Activated CD4-positive, alpha-beta memory T cell treated with anti-CD3 and anti-CD28 coated beads, Interleukin-2, amount 10 ng/mL, durations not matched to agents 7 days and 5 days (primary cell): Measurements from ENCODE around the gene ARVCF. TPM values are rescaled to one million over a fixed set of nuclear protein-coding genes. Genes with fewer than 3 reads are reported as not detected.

ENCODE experiments used
- CTCF ChIA-PET: fragments of 350-600 bp; sonication (Branson Sonifier 250); formaldehyde crosslinking; loops from one replicate; lab custom pipeline; 2021; ENCODE audit warnings: antibody characterized with exemption, inconsistent platforms; lab: Charles Lee
- POLR2A ChIA-PET: fragments of 350-600 bp; sonication (Branson Sonifier 250); formaldehyde crosslinking; loops from one replicate; lab custom pipeline; 2021; ENCODE audit warnings: antibody characterized with exemption; lab: Charles Lee
- DNase-seq: peaks from one replicate; pipeline ENCODE4 v3.0.0-alpha.2; 2020
- H3K27ac Mint-ChIP-seq: one replicate; pipeline ENCODE4 v1.8.0; 2021; ENCODE audit warnings: mild to moderate bottlenecking, mixed read lengths
- H3K27me3 Mint-ChIP-seq: one replicate; pipeline ENCODE4 v1.8.0; 2021; ENCODE audit warnings: mixed read lengths
- H3K36me3 Mint-ChIP-seq: one replicate; pipeline ENCODE4 v1.8.0; 2021; ENCODE audit warnings: low read depth, mixed read lengths
- H3K4me1 Mint-ChIP-seq: one replicate; pipeline ENCODE4 v1.8.0; 2021; ENCODE audit warnings: mixed read lengths
- H3K4me3 Mint-ChIP-seq: one replicate; pipeline ENCODE4 v1.8.0; 2021; ENCODE audit warnings: mild to moderate bottlenecking, mixed read lengths
- H3K9me3 Mint-ChIP-seq: one replicate; pipeline ENCODE4 v1.8.0; 2021; ENCODE audit warnings: mixed read lengths
- total RNA-seq, 2 experiments: library from RNA; stranded (reverse); gene quantifications; one replicate each; pipeline ENCODE4 v1.2.3, GENCODE V29; 2021

Gene ARVCF
- total RNA-seq, 2 experiments from 2014 or later = 0.58 to 0.71 TPM

DNA sequence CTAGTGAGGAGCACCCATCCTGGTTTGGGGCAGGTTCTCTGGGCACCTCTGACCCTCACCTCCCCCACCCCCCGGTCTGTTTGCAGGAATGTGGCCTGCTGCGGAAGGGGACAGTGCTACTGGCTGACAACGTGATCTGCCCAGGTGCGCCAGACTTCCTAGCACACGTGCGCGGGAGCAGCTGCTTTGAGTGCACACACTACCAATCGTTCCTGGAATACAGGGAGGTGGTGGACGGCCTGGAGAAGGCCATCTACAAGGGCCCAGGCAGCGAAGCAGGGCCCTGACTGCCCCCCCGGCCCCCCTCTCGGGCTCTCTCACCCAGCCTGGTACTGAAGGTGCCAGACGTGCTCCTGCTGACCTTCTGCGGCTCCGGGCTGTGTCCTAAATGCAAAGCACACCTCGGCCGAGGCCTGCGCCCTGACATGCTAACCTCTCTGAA lies 48.2 kb downstream of the ARVCF start:
- no peak for DNase-seq
- ChIA-PET POLR2A (no interaction called here), CTCF (interaction anchor here (1.2 kb wide), 1 partner anchor 15 kb away, joined by 4 read pairs; no protein-coding TSS in a partner anchor)
- no peaks in the 10 kb centered on the region for H3K9me3 Mint-ChIP-seq
- no peak overlapping the region for H3K4me3 Mint-ChIP-seq
- H3K27me3 Mint-ChIP-seq = no peaks in the 10 kb centered on the region
- H3K4me1 Mint-ChIP-seq = peaks cover 1% of the 10 kb centered on the region
- no peaks in the 10 kb centered on the region for H3K36me3 Mint-ChIP-seq
- H3K27ac Mint-ChIP-seq = no peak overlapping the region

DNA sequence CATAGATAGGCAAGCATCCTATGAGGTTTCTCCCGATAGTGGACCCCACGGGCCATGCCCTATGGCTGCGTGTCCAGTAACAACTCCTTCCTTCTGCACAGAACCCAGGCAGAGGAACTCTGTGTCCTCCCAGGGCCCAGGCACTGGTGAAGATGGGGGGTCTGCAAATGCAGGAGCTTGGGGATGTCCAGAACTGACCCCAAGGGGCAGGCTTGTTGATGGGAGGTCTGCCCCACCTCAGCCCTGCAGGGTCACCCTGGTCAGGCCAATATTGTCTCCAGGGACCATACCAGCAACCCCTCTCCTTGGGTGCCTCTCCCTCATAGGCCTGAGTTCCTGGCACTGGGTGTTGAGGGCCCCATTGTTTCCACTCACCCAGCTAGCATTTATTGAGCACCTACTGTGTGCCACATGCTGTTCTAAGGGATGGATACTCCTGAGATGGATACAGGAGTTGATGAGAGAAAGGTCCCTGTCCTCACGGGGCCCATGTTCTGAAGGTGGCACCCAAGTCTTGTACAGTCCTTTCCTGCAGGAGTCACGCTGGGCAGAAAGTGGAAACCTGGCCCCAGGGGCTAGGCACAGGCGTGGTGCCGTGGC lies 48.7 kb downstream of the ARVCF start:
- no peak for DNase-seq
- no peak overlapping the region for H3K27ac Mint-ChIP-seq
- H3K9me3 Mint-ChIP-seq = no peaks in the 10 kb centered on the region
- ChIA-PET POLR2A (no interaction called here), CTCF (no interaction called here)
- no peaks in the 10 kb centered on the region for H3K27me3 Mint-ChIP-seq
- peaks cover 3% of the 10 kb centered on the region for H3K4me1 Mint-ChIP-seq
- no peak overlapping the region for H3K4me3 Mint-ChIP-seq
- H3K36me3 Mint-ChIP-seq = no peaks in the 10 kb centered on the region

DNA sequence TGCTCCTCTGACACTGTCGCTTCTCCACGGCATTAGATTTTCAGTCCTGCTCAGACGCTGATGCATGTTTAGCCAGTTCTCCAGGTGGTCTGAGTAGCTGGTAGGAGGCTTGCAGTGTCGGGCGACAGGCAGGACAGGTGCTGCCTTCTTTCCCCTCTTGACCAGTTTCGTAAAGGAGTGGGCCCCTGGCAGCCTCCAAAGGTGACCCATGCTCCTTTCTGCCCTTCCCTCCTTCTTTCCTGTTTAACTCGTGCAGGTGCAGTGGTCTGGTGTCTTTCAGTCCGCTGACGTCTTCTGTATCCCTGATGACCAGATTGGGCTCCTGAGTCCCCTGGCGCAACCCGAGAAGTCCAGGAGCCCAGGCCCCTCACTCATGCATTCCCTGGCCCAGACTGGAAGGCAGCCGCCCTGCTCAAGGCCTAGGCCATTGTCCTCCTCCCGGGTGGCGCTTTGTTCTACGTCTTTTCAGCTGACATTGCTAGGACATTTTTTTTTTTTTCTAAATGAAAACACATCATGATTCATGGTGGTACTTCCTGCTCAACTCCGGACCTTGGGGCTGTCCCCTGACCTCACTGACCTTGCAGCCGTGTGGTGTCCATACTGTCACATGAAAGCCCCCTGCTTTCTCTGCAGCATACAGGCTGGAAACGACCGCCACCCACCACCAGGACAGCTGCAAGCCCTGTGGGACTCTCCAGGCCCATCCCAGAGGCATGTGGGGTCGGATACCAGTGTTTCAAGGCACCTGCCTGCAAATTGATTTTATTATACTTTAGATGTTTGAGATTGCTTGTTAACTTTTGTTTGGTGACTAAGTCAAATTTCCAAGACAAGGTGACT lies 49.5 kb downstream of the ARVCF start:
- Mint-ChIP-seq H3K36me3 (no peaks in the 10 kb centered on the region), H3K9me3 (no peaks in the 10 kb centered on the region), H3K27ac (no peak overlapping the region), H3K4me3 (no peak overlapping the region), H3K27me3 (no peaks in the 10 kb centered on the region), H3K4me1 (peaks cover 4% of the 10 kb centered on the region)
- ChIA-PET POLR2A (no interaction called here), CTCF (no interaction called here)
- no peak for DNase-seq

DNA sequence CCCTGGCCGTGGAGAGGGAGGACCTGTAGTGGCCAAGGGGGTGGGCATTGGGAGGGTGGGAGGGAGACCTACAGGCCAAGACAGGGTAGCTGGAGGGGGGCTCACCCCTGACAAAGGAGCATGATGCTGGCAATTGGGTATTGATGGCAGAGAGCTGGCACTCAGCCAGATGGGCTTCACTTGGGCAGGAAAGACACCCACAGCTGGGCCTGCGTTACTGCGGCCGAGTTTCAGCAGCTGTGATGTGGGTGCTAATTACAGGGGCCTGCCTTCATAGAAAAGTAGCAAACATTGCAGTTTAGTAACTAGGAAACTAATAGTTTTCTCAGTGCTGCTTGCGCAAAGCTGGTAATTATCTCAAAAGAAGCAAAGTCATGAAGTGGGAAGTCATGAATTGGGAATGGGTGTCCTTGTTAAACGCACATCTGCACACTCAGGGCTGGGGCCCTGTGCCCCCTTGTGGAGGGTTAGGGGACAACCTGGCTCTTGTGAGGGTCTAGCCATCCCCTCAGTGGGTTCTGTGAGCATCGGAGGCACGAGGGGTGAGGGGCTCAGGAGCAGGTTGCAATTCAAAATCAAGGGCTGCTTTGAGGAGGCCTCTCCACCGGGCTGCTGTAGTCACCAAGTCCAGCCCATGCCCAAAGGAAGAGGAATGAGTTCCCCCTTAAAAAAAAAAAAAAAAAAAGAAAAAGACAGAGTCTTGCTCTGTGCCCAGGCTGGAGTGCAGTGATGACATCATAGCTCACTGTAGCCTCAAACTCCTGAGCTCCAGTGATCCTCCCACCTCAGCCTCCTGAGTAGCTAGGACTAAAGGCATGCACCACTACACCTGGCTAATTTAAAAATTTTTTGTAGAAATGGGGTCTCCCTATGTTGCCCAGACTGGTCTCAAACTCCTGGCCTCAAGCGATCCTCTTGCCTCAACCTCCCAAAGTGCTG lies 50.6 kb downstream of the ARVCF start:
- no peak for DNase-seq
- ChIA-PET POLR2A (interaction anchor here (1.0 kb wide), 1 partner anchor 9 kb away, joined by 3 read pairs; no protein-coding TSS in a partner anchor), CTCF (no interaction called here)
- H3K36me3 Mint-ChIP-seq = no peaks in the 10 kb centered on the region
- H3K4me3 Mint-ChIP-seq = no peak overlapping the region
- no peaks in the 10 kb centered on the region for H3K9me3 Mint-ChIP-seq
- H3K27ac Mint-ChIP-seq = no peak overlapping the region
- H3K4me1 Mint-ChIP-seq = peaks cover 4% of the 10 kb centered on the region
- no peaks in the 10 kb centered on the region for H3K27me3 Mint-ChIP-seq

DNA sequence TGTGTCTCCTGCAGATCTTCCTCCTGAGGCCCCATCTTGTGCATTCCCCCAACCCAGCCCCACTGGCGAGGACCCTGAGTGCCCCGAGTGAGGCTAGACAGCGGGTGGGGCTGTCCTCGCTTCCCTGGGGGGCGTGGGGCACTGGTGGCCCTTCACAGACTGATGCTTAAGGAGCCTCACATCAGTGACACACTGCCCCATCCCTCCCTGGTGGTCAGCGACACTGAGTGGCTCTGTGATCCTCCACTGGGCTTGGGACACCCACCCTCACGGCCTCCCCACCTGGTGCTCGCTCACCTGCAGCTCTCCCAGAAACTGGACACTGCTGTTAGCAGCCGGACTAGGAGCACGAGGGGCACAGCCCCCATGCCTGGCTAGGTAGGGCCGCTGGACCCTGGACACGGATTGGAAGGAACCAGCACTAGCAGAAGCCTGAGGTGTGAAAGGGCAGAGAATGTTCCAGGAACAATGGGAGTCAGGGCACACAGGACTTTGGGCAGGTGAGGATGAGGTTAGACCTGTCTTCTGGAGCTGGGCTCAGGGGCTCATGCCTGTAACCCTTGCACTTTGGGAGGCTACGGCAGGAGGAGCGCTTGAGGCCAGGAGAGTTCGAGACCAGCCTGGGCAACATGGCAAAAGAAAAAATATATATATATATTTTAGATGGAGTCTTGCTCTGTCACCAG lies 51.8 kb downstream of the ARVCF start:
- Mint-ChIP-seq H3K4me1 (peaks cover 3% of the 10 kb centered on the region), H3K4me3 (no peak overlapping the region), H3K9me3 (no peaks in the 10 kb centered on the region), H3K27ac (no peak overlapping the region), H3K36me3 (no peaks in the 10 kb centered on the region), H3K27me3 (no peaks in the 10 kb centered on the region)
- ChIA-PET CTCF (interaction anchor here (1.2 kb wide), 1 partner anchor 15 kb away, joined by 3 read pairs; no protein-coding TSS in a partner anchor), POLR2A (interaction anchor here (1.0 kb wide), 2 partner anchors 8 to 56 kb away, joined by 3 read pairs; partner anchors contain the start of gene TANGO2)
- no peak for DNase-seq

DNA sequence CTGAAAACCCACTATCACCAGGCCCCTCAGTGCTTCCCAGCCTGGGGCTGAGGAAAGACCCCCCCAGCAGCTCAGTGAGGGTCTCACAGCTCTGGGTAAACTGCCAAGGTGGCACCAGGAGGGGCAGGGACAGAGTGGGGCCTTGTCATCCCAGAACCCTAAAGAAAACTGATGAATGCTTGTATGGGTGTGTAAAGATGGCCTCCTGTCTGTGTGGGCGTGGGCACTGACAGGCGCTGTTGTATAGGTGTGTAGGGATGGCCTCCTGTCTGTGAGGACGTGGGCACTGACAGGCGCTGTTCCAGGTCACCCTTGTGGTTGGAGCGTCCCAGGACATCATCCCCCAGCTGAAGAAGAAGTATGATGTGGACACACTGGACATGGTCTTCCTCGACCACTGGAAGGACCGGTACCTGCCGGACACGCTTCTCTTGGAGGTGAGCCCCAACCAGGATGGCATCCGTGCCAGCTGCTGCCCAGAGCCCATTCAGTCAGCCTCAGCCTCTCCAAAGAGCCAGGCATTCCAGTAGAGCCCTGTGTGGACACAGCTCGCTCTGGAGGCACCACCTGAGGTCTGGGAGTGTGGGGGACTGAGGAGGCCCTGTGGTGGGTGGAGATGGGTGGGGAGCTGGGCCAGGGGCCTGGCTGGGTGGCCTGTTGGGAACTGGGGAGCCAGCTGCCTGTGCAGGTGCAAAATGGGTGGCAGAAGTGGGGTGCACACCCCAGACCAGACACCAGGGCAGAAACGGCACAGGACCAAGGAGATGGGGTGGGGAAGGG lies 52.6 kb downstream of the ARVCF start:
- peaks cover 3% of the 10 kb centered on the region for H3K4me1 Mint-ChIP-seq
- ChIA-PET POLR2A (interaction anchor here (1.0 kb wide), 1 partner anchor 57 kb away, joined by 3 read pairs; the partner anchor contains the start of gene TANGO2), CTCF (interaction anchor here (1.2 kb wide), 1 partner anchor 14 kb away, joined by 3 read pairs; no protein-coding TSS in a partner anchor)
- H3K27me3 Mint-ChIP-seq = no peaks in the 10 kb centered on the region
- no peaks in the 10 kb centered on the region for H3K9me3 Mint-ChIP-seq
- H3K36me3 Mint-ChIP-seq = no peaks in the 10 kb centered on the region
- no peak overlapping the region for H3K27ac Mint-ChIP-seq
- H3K4me3 Mint-ChIP-seq = no peak overlapping the region
- DNase-seq = no peak

DNA sequence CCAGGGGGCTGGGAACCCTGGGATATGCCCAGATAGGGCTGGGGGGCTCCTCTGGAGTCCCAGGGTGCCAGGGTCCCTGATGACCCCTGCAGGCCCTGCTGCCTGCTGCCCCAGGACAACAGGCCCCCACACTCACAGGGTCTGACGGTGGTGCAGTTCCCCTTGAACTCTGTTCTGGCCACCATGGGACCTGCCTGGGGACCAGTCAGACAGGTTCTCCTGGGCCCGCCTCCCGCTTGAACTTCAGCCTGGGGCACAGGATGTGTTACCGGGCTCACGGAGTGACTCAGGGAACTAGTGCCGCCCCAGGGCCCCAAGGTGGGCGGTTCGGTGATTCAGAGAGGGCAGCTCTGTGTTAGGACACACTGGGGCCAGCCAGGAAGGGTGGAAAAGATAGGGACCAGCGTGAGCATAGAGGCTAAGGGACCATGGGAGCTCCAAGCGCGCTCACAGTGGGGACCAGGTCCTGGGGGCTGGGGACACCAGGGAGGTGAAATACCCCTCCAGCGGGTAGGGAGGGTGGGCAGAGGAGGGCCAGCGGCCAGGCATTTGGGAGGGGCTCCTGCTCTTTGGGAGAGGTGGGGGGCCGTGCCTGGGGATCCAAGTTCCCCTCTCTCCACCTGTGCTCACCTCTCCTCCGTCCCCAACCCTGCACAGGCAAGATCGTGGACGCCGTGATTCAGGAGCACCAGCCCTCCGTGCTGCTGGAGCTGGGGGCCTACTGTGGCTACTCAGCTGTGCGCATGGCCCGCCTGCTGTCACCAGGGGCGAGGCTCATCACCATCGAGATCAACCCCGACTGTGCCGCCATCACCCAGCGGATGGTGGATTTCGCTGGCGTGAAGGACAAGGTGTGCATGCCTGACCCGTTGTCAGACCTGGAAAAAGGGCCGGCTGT lies 53.5 kb downstream of the ARVCF start:
- no peaks in the 10 kb centered on the region for H3K27me3 Mint-ChIP-seq
- no peak overlapping the region for H3K4me3 Mint-ChIP-seq
- POLR2A ChIA-PET = no interaction called here
- H3K4me1 Mint-ChIP-seq = peaks cover 3% of the 10 kb centered on the region
- no peak overlapping the region for H3K27ac Mint-ChIP-seq
- no peak for DNase-seq
- no peaks in the 10 kb centered on the region for H3K9me3 Mint-ChIP-seq
- CTCF ChIA-PET = interaction anchor here (1.2 kb wide), 1 partner anchor 13 kb away, joined by 3 read pairs; no protein-coding TSS in a partner anchor
- no peaks in the 10 kb centered on the region for H3K36me3 Mint-ChIP-seq

DNA sequence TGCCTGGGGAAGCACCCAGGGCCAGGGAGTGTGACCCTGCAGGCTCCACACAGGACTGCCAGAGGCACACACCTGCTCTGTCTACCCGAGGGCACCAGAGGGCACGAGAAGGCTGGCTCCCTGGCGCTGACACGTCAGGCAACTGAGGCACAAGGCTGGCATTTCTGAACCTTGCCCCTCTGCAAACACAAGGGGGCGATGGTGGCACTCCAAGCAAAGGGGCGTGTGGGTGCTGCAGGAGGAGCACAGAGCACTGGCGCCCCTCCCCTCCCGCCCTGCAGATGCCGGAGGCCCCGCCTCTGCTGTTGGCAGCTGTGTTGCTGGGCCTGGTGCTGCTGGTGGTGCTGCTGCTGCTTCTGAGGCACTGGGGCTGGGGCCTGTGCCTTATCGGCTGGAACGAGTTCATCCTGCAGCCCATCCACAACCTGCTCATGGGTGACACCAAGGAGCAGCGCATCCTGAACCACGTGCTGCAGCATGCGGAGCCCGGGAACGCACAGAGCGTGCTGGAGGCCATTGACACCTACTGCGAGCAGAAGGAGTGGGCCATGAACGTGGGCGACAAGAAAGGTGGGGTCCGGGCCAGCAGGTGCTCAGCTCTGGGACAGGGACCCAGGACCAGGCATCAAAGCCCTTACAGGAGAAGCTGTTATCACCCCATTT lies 54.2 kb downstream of the ARVCF start:
- Mint-ChIP-seq H3K4me1 (peaks cover 3% of the 10 kb centered on the region), H3K27ac (no peak overlapping the region), H3K27me3 (no peaks in the 10 kb centered on the region), H3K4me3 (no peak overlapping the region), H3K36me3 (no peaks in the 10 kb centered on the region), H3K9me3 (no peaks in the 10 kb centered on the region)
- DNase-seq = peak; percentile 71
- ChIA-PET POLR2A (no interaction called here), CTCF (no interaction called here)

DNA sequence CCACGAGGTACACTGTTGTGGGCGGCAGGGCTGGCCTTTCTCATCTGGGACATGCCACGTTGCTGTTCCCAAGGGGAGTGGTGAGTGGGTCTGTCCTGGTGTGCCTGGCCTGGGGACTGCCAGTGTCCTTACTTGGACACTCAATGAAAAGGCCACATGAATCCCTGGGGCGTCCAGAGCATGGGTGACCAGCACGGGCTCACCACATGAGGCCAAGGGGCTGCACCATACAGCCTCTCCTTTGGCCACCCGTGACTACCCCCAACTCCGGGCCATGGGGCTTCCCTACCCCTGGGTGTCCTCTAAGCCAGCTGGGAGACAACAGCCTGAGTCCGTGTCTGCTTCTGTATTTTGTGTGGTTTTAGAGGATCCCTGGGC lies 54.8 kb downstream of the ARVCF start:
- peaks cover 3% of the 10 kb centered on the region for H3K4me1 Mint-ChIP-seq
- POLR2A ChIA-PET = no interaction called here
- H3K27me3 Mint-ChIP-seq = no peaks in the 10 kb centered on the region
- CTCF ChIA-PET = no interaction called here
- no peaks in the 10 kb centered on the region for H3K36me3 Mint-ChIP-seq
- H3K27ac Mint-ChIP-seq = no peak overlapping the region
- no peak for DNase-seq
- no peak overlapping the region for H3K4me3 Mint-ChIP-seq
- no peaks in the 10 kb centered on the region for H3K9me3 Mint-ChIP-seq

DNA sequence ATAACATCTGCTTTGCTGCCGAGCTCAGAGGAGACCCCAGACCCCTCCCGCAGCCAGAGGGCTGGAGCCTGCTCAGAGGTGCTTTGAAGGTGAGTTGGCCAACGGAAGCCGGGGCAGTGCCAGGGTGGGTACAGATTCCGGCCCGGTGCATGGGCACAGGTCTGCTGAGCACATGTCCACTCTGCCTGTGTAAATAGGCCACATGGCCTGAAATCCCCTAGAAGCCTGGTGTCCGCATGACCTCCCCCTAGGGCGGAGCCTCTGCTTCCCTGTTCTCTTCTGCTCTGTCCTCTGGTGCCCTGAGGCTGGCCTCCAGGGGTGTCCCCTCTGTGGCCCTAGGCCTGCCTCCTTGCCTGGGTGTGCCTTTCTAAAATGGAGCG lies 55.4 kb downstream of the ARVCF start:
- H3K4me3 Mint-ChIP-seq = no peak overlapping the region
- H3K36me3 Mint-ChIP-seq = no peaks in the 10 kb centered on the region
- ChIA-PET CTCF (no interaction called here), POLR2A (no interaction called here)
- DNase-seq = no peak
- no peaks in the 10 kb centered on the region for H3K27me3 Mint-ChIP-seq
- H3K4me1 Mint-ChIP-seq = peaks cover 3% of the 10 kb centered on the region
- no peak overlapping the region for H3K27ac Mint-ChIP-seq
- no peaks in the 10 kb centered on the region for H3K9me3 Mint-ChIP-seq
